Measurements from ENCODE around the gene FGF7.

The FGF7 gene

DNA sequence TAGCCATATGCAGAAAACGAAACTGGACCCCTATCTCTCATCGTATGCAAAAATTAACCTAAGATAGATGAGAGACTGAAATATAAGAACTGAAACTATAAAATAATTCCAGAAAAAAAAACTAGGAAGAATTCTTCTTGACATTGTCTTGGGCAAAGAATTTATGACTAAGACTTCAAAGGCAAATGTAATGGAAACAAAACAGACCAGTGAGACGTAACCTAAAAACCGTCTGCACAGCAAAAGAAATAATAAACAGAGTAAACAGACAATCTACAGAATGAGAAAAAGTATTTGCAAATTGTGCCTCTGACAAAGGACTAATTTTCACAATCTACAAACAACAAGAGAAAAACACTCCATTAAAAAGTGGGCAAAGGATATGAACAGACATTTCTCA lies 105.2 kb downstream of the FGF7 start:
- FAIRE-seq (no peak), DNase-seq (ENCODE audit: insufficient read length, low spot score) (no peak)

DNA sequence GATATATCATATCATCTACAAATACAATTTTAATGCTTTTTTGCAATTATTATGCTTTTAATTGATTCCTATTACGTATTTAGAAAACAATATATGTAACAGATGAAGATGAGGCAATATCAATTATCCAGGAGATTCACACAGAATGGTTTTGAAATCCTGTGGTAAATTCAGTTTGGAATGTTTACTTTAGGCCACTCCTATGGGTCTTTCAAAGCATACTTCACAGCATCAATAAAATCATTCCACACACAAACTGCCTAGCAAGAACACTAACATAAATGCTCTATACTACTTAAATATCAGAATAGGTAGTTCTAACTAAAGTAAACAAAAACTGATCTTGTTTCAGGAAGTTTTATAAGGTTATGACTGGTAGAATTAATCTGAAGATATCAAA lies 107.0 kb downstream of the FGF7 start:
- DNase-seq (ENCODE audit: insufficient read length, low spot score) (no peak), FAIRE-seq (no peak)
- no peak for TF ChIP-seq TAF1 (IDR thresholded peaks at IDR 0.05; ENCODE audit: low read depth, low read length)
- no peak for TF ChIP-seq POLR2AphosphoS5 (IDR thresholded peaks at IDR 0.05; ENCODE audit: low read depth, low read length)
- no peak for TF ChIP-seq POLR2A (IDR thresholded peaks at IDR 0.05; ENCODE audit: low read depth, low read length)
- no peak for TF ChIP-seq SPI1 (IDR thresholded peaks at IDR 0.05; ENCODE audit: low read depth, low read length)
- TF ChIP-seq PAX5 (IDR thresholded peaks at IDR 0.05; ENCODE audit: insufficient read depth, low read length, severe bottlenecking): no peak
- TF ChIP-seq POU2F2 (IDR thresholded peaks at IDR 0.05; ENCODE audit: low read depth, low read length): no peak

More for the DNA sequence above, 105.2 kb downstream of the FGF7 start:
- no peak for TF ChIP-seq TAF1 (IDR thresholded peaks at IDR 0.05; ENCODE audit: low read depth, low read length)

Data from GM12891 (cell line).